HCT116 (cell line): ENCODE measurements around the gene PGC. TPM values are rescaled to one million over a fixed set of nuclear protein-coding genes. Genes with fewer than 3 reads are reported as not detected.

Experiments used
- ATAC-seq: fragments of 200-7000 bp; cut with Tn5 transposase; 2 replicates; pipeline ENCODE4 v1.9.1; 2020; ENCODE audit warnings: mild to moderate bottlenecking, moderate library complexity
- BruUV-seq: library from RNA; stranded (reverse); fragments of 400-500 nt; replicated peaks from 2 replicates; lab custom pipeline; 2021; lab: Mats Ljungman, UMichigan
- CTCF ChIA-PET: fragments of 300-600 bp; sonication (Branson Sonifier 250); formaldehyde crosslinking; loops from one replicate; lab custom pipeline; 2021; ENCODE audit warnings: antibody characterized with exemption; lab: Charles Lee
- POLR2A ChIA-PET: fragments of 300-600, 350-600 bp; sonication (Branson Sonifier 250); formaldehyde crosslinking; loops from one replicate; lab custom pipeline; 2021; ENCODE audit warnings: antibody characterized with exemption; lab: Charles Lee
- RAD21 ChIA-PET, 2 experiments: fragments of 300-600 bp; sonication (Branson Sonifier 250); formaldehyde crosslinking; loops; one replicate each; lab custom pipeline; 2023; ENCODE audit warnings: low total read pairs in 2 of 2; ENCODE audit not compliant: uncharacterized antibody in 2 of 2, unreplicated experiment in 2 of 2, low non-redundant PET in 1 of 2; lab: Charles Lee
- DNase-seq: peaks from one replicate; pipeline ENCODE4 v3.0.0-alpha.2; 2010; ENCODE audit warnings: low read depth, low spot score
- H2AFZ ChIP-seq: fragments of 200-600 bp; shearing (Covaris generic), sonication (generic); 2 replicates; pipeline ENCODE4 v1.6.1; 2017; ENCODE audit warnings: low read depth, mixed run types, mixed read lengths, antibody characterized with exemption, low read length; ENCODE audit not compliant: poor library complexity, severe bottlenecking
- H3K27ac ChIP-seq: 2 replicates; pipeline ENCODE4 v1.5.1; 2012; ENCODE audit warnings: low read depth, low read length
- H3K27me3 ChIP-seq: fragments of 200-600 bp; sonication (generic); 2 replicates; pipeline ENCODE4 v1.6.1; 2016; ENCODE audit warnings: mixed run types, low read length, mixed read lengths; ENCODE audit not compliant: insufficient read depth
- H3K36me3 ChIP-seq, 2 experiments: fragments of 200-500 bp in 1 of 2; fragments of 200-600 bp in 1 of 2; sonication (Bioruptor generic) in 1 of 2; sonication (generic) in 1 of 2; 2 replicates each; pipeline versions ENCODE4 v1.5.1 to v1.6.1; 2014 to 2016; ENCODE audit warnings: low read length in 2 of 2, inconsistent platforms in 1 of 2, mixed read lengths in 1 of 2, mixed run types in 1 of 2; ENCODE audit not compliant: insufficient read depth in 2 of 2, control insufficient read depth in 1 of 2
- H3K4me1 ChIP-seq, 2 experiments: fragments of 200-600 bp in 1 of 2; sonication (generic) in 1 of 2; 2 replicates each; pipeline versions ENCODE4 v1.5.1 to v1.6.1; 2012 to 2017; ENCODE audit warnings: low read length in 2 of 2, inconsistent platforms in 1 of 2, mild to moderate bottlenecking in 1 of 2, mixed read lengths in 1 of 2, mixed run types in 1 of 2, moderate library complexity in 1 of 2; ENCODE audit not compliant: insufficient read depth in 2 of 2, control insufficient read depth in 1 of 2
- H3K4me2 ChIP-seq: fragments of 200-600 bp; sonication (generic); 2 replicates; pipeline ENCODE4 v1.6.1; 2017; ENCODE audit warnings: mixed run types, low read length, mixed read lengths
- H3K4me3 ChIP-seq, 2 experiments: fragments of 200-600 bp in 1 of 2; sonication (generic) in 1 of 2; replicated peaks in 1 of 2; 2 replicates each; pipeline ENCODE4 v1.5.1; 2011 to 2016; ENCODE audit warnings: low read length in 2 of 2, control low read depth in 1 of 2, low read depth in 1 of 2, mild to moderate bottlenecking in 1 of 2, mixed read lengths in 1 of 2, mixed run types in 1 of 2
- H3K79me2 ChIP-seq: fragments of 200-600 bp; sonication (generic); 2 replicates; pipeline ENCODE4 v1.6.1; 2017; ENCODE audit warnings: mild to moderate bottlenecking, mixed run types, low read length, moderate library complexity, mixed read lengths; ENCODE audit not compliant: insufficient read depth
- H3K9ac ChIP-seq: fragments of 200-600 bp; sonication (generic); 2 replicates; pipeline ENCODE4 v1.6.1; 2016; ENCODE audit warnings: low read length, mixed read lengths
- H3K9me2 ChIP-seq: fragments of 200-600 bp; sonication (generic), shearing (Covaris generic); 2 replicates; pipeline ENCODE4 v1.6.1; 2017; ENCODE audit warnings: mixed run types, mild to moderate bottlenecking, moderate library complexity; ENCODE audit not compliant: insufficient read depth
- H3K9me3 ChIP-seq, 2 experiments: fragments of 200-500 bp in 1 of 2; fragments of 200-600 bp in 1 of 2; sonication (Bioruptor generic) in 1 of 2; sonication (generic) in 1 of 2; 2 replicates each; pipeline ENCODE4 v1.6.1; 2014 to 2017; ENCODE audit warnings: low read length in 2 of 2, mixed read lengths in 2 of 2, inconsistent platforms in 1 of 2, low read depth in 1 of 2, mild to moderate bottlenecking in 1 of 2, mixed run types in 1 of 2, moderate library complexity in 1 of 2; ENCODE audit not compliant: control insufficient read depth in 1 of 2, insufficient read depth in 1 of 2
- H4K20me1 ChIP-seq: fragments of 200-600 bp; sonication (generic), shearing (Covaris generic); 2 replicates; pipeline ENCODE4 v1.6.1; 2017; ENCODE audit warnings: mixed run types, mild to moderate bottlenecking, moderate library complexity; ENCODE audit not compliant: insufficient read depth
- CBX3 ChIP-seq: IDR thresholded peaks from 2 replicates; pipeline ENCODE4 v1.6.1; 2012; ENCODE audit warnings: low read depth
- CEBPB ChIP-seq: IDR thresholded peaks from 2 replicates; pipeline ENCODE4 v1.6.1; 2012; ENCODE audit warnings: low read depth
- EGR1 ChIP-seq: IDR thresholded peaks from 2 replicates; pipeline ENCODE4 v1.6.1; 2012; ENCODE audit warnings: low read depth
- ELF1 ChIP-seq: IDR thresholded peaks from 2 replicates; pipeline ENCODE4 v1.6.1; 2012; ENCODE audit warnings: low read depth, borderline replicate concordance
- EZH2 ChIP-seq: fragments of 200-600 bp; sonication (generic); IDR thresholded peaks from 2 replicates; pipeline ENCODE4 v1.6.1; 2017; ENCODE audit warnings: antibody characterized with exemption, mixed run types
- FOSL1 ChIP-seq: IDR thresholded peaks from 2 replicates; pipeline ENCODE4 v1.6.1; 2012; ENCODE audit warnings: low read depth
- JUND ChIP-seq: IDR thresholded peaks from 2 replicates; pipeline ENCODE4 v1.6.1; 2012
- POLR2A ChIP-seq: IDR thresholded peaks from 2 replicates; pipeline ENCODE4 v1.7.0; 2011; ENCODE audit warnings: borderline replicate concordance; ENCODE audit not compliant: insufficient read depth, insufficient read length; ENCODE audit errors: extremely low read depth
- POLR2AphosphoS5 ChIP-seq: IDR thresholded peaks from 2 replicates; pipeline ENCODE4 v1.6.1; 2011; ENCODE audit warnings: mild to moderate bottlenecking, low read depth, low read length, moderate library complexity
- RAD21 ChIP-seq: IDR thresholded peaks from 2 replicates; pipeline ENCODE4 v1.6.1; 2012; ENCODE audit warnings: low read depth, mild to moderate bottlenecking
- REST ChIP-seq: IDR thresholded peaks from 2 replicates; pipeline ENCODE4 v1.6.1; 2012; ENCODE audit warnings: low read depth
- SIN3A ChIP-seq: IDR thresholded peaks from 2 replicates; pipeline ENCODE4 v1.6.1; 2012; ENCODE audit warnings: low read depth
- SP1 ChIP-seq: IDR thresholded peaks from 2 replicates; pipeline ENCODE4 v1.6.1; 2012; ENCODE audit warnings: low read depth
- SRF ChIP-seq: IDR thresholded peaks from 2 replicates; pipeline ENCODE4 v1.6.1; 2012; ENCODE audit warnings: low read depth
- TCF7L2 ChIP-seq: IDR thresholded peaks from 2 replicates; pipeline ENCODE4 v1.7.0; 2011; ENCODE audit warnings: borderline replicate concordance, inconsistent platforms; ENCODE audit not compliant: insufficient read depth, insufficient read length; ENCODE audit errors: extremely low read depth
- ZNF274 ChIP-seq: fragments of 200-500 bp; sonication (Bioruptor generic); IDR thresholded peaks from 2 replicates; pipeline ENCODE4 v1.6.1; 2014; ENCODE audit warnings: mild to moderate bottlenecking, low read depth, low read length, inconsistent platforms
- intact Hi-C: fragments of 100-400 bp; cut with micrococcal nuclease; formaldehyde crosslinking; loops from 2 replicates; pipeline ENCODE4 v1.10.0; 2022
- total RNA-seq: library from RNA; stranded (reverse); gene quantifications from one replicate; pipeline ENCODE4 v1.2.1, GENCODE V29; 2021; ENCODE audit not compliant: unreplicated experiment

PGC gene
- total RNA-seq, 1 experiment from 2014 or later: 1.2 TPM

GRCh38 chr6:41695825-41696224 lies 51.4 kb downstream of the PGC start:
- Histone ChIP-seq H3K9me3 (no peaks in the 10 kb centered on the region), H3K4me2 (no peak overlapping the region), H3K9me2 (no peaks in the 10 kb centered on the region), H3K27ac (no peak overlapping the region), H3K36me3 (no peaks in the 10 kb centered on the region), H3K27me3 (no peaks in the 10 kb centered on the region), H4K20me1 (no peaks in the 10 kb centered on the region), H2AFZ (no peak overlapping the region), H3K4me1 (peaks cover 5 to 6% of the 10 kb centered on the region in 2 experiments; a peak in 2 of 4 replicates), H3K9ac (no peak overlapping the region), H3K79me2 (no peaks in the 10 kb centered on the region), H3K4me3 (no peak overlapping the region)
- ChIA-PET POLR2A (no interaction called here), CTCF (interaction anchor here (0.6 to 4.3 kb wide), 5 partner anchors 10 to 328 kb away, joined by 3 to 19 read pairs (median 4); no protein-coding TSS in a partner anchor), RAD21 (no interaction called here)
- no peak for TF ChIP-seq FOSL1
- TF ChIP-seq EZH2: no peak
- TF ChIP-seq RAD21: no peak
- no peak for TF ChIP-seq ELF1
- no peak for TF ChIP-seq SP1
- TF ChIP-seq REST: no peak
- TF ChIP-seq EGR1: no peak
- no peak for TF ChIP-seq TCF7L2
- no peak for TF ChIP-seq JUND
- no peak for TF ChIP-seq SIN3A
- TF ChIP-seq ZNF274: no peak
- TF ChIP-seq SRF: no peak
- TF ChIP-seq POLR2AphosphoS5: no peak
- no peak for TF ChIP-seq POLR2A
- TF ChIP-seq CEBPB: no peak
- TF ChIP-seq CBX3: no peak
- DNase-seq (no peak), ATAC-seq (no peak)
- BruUV-seq: no TSS peak
- intact Hi-C loops: no loop called here
